CD4-positive, alpha-beta T cell treated with Interleukin-21 for 1 hour (primary cell): ENCODE results near the gene KCNJ14.

Experiments
- DNase-seq: peaks from one replicate; pipeline ENCODE4 v3.0.0-alpha.2; 2020

Gene KCNJ14

GRCh38 chr19:48509467-48510194 lies 54.3 kb downstream of the KCNJ14 start:
- DNase-seq, result no peak

DNA sequence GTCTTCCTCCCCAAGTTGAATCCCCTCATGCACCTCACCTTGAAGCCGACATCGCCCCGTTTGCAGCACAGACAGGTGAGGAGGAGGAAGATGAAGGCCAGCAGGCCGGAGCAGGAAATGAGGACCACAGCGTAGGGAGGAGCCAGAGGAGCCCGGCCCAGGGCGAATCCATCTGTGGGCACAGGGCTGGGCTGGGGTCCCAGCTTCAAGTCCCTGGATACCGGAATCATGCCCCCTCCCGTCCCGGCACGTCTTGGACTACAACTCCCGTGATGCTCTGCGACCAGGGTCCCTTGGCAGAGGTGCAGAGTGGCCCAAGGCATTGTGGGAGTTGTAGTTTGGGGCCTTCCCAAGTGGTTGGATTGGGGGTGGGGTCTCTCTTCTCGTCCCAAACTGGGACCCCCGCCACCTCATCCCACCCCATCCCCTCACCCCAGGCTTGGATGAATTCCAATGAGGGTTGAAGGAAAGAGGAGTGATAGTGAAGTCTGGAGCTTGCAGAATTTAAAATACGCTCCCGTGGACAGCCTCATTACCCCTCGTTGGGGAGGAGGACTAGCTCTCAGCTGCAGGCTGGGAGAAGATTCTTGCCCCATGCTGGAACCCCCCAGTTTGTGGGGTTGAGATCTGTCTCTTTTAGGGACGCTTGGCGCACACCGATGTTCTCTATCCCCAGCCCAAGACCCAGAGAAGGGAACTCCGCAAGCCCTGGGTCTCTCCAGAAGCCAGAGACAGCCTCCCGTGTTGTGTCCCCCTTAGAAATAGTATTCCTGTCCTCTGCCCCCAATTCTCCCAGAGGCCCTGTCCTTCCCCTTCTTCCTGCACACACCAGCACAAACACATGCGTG lies 55.3 kb downstream of the KCNJ14 start:
- DNase-seq, result peak; percentile 78

DNA sequence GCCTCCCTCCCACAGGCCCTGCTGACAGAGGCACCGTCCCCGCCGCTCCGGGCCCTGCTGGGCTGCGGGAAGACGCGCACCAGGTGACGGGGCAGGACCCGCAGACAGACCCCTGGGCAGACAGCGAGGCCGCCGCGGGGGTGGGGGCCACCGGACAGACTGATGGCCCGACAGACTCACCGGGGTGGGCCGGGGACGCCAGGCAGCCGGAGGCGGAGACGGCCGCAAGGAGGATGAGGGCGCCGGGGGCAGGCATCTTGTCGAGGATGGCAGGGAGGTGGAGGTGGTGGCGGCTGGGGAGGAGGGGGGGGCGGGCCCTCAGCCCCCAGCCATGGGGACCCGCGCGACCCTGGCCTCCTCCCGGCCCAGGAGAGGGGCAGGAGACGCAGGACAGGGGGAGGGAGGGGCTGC lies 56.0 kb downstream of the KCNJ14 start:
- no peak for DNase-seq

DNA sequence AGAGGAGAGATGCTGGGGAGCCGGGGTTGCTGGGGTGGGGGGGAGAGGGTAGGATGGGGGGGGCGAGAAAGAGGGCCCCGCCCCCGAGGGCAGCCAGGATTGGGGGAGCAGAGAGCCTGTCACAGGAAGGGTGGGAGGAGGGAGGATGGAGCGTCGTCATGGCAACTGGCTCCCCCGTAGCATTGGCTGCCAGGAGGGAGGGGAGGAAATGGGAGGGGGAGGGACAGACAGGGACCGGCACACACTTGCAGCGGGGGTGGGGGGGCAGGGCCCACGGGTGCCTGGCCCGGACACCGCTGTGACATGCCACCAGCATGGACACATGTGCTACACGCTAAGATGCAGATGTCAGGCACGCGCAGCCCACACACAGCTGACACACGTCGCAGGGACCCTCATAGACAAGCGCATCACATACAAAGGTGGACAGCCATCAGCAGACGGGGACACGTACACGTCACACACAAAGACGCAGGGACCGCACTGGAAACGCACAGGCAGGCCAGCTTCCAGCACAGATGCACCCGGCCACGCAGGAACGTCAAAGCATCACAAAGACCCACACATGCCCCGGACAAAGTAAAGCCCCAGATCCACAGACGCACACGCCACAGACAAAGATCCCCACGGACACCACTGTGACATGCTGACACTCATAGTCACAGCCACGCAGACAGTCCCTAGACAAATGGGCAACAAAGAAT lies 56.6 kb downstream of the KCNJ14 start, which contains the start of gene LMTK3:
Gene LMTK3, minus strand, starts transcription at position 36 of the 704 bp plus-strand sequence. CDS start 259 bp downstream, outside the sequence.
- DNase-seq, result peak; percentile 93

- peak; percentile 39 for DNase-seq
Measured at GRCh38 chr19:48512504-48513288, 57.3 kb downstream of the KCNJ14 start.

DNA sequence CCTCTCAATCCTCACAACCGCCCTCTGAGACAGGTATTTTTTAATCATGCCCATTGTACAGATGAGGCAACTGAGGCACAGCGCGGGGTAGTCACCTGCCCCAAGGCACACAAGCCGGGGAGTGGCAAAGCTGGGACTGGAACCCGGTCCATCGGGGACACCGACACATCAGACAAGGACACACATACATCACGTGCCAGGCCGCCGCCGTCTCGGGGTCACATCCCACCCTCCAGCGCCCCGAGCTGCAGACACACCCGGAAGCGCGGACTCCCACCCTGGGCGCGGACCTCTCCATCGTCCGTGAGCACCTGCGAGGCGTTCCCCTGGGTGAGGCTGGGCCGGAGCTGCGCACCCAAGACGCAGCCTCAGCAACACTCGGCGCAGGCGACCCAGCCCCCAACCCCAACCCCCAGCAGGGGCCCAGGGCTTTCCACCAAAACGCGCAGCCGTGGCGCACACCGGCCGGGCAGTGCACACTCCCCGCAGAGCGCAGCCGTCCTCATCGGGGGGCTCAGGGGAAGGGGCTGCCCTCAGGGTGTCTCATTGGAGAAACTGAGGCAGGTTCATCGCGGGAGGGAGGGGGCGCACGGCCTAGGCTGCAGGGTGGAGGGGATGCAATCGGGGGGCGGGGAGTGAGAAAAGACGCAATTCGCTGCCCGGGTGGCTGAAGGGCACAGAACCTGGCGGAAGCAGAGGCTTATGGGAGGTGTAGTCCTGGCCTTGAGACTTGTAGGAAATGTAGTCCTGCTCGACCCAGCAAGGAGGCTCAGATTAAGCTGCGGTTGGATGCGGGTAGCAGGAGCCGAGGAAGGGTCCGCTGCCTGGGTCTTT lies 58.1 kb downstream of the KCNJ14 start:
- DNase-seq, result peak; percentile 83

GRCh38 chr19:48514123-48514458 lies 58.7 kb downstream of the KCNJ14 start:
- DNase-seq, result no peak

DNA sequence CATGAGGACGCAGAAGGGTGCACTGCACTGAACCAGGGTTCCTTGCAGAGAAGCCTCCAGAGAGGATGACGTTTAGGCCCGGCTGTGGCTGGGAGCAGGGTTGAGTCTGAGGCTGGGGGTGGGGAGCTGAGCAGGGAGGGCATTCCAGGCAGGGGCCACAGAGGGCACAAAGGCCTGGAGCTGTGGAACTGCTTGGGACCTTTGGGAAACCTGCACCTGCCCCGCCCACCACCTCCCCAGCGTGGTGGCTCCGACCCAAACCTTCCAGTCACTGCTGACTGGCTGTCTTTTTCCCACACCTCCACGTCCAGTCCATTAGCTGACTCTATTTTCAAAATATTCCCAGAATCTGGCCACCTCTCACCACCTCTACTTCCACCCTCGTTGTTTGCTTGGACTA lies 61.2 kb downstream of the KCNJ14 start:
- no peak for DNase-seq
